Measurements from ENCODE around the gene DLGAP1. TPM values are rescaled to one million over a fixed set of nuclear protein-coding genes. Genes with fewer than 3 reads are reported as not detected.

Gene DLGAP1
- total RNA-seq, 1 donor from 2014 or later = 0.05 TPM

- Histone ChIP-seq H3K27me3 (ENCODE audit: low read depth) (no peaks in the 10 kb centered on the region), H3K27ac (replicated peaks) (no peak overlapping the region), H3K4me3 (no peak overlapping the region), H3K36me3 (no peaks in the 10 kb centered on the region), H3K9me3 (replicated peaks) (peaks cover 22% of the 10 kb centered on the region), H3K4me1 (no peaks in the 10 kb centered on the region)
- DNase-seq = no peak
- TF ChIP-seq CTCF (IDR thresholded peaks at IDR 0.05; ENCODE audit: borderline replicate concordance) = no peak
- intact Hi-C loops (cut with micrococcal nuclease) = no loop called here
Observed at GRCh38 chr18:3979024-3979423, 476.1 kb downstream of the DLGAP1 start.

DNA sequence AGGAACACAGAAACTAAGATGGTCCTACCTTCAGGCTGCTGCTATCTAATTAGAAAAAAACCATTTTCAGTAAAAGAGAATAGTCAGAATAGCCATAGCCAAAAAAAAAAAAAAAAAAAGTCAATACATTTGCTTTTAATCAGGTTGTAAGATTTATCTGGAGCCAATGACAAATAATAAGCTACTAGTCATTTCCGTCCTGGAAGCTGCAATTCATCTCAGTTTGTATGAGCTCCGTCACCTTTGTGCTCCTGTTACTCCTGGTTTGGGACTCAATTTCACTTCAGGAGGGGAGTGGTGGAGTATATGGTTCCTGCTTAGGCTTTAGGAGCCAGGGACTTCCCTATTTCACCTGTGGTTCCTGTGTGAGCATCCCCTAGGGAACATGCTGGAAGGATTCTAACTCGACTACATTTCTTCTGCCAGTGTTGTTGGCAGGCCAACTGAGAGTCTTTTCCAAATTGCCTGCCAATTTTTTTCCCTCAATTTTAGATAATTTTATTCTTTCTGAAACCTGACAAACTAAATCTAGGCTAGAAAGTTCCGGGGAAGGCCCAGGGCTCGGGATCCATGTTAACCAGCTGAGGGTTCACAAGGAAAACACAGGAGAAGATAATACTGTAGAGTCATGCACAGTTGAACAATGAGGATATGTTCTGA is 481.8 kb downstream of the DLGAP1 start:
- TF ChIP-seq CTCF (IDR thresholded peaks at IDR 0.05; ENCODE audit: borderline replicate concordance) = no peak
- DNase-seq = no peak
- Histone ChIP-seq H3K27me3 (ENCODE audit: low read depth) (no peaks in the 10 kb centered on the region), H3K36me3 (no peaks in the 10 kb centered on the region), H3K9me3 (replicated peaks) (peaks cover 2% of the 10 kb centered on the region), H3K27ac (replicated peaks) (no peak overlapping the region), H3K4me3 (no peak overlapping the region), H3K4me1 (peaks cover 4% of the 10 kb centered on the region)
- intact Hi-C loops (cut with micrococcal nuclease) = no loop called here

DNA sequence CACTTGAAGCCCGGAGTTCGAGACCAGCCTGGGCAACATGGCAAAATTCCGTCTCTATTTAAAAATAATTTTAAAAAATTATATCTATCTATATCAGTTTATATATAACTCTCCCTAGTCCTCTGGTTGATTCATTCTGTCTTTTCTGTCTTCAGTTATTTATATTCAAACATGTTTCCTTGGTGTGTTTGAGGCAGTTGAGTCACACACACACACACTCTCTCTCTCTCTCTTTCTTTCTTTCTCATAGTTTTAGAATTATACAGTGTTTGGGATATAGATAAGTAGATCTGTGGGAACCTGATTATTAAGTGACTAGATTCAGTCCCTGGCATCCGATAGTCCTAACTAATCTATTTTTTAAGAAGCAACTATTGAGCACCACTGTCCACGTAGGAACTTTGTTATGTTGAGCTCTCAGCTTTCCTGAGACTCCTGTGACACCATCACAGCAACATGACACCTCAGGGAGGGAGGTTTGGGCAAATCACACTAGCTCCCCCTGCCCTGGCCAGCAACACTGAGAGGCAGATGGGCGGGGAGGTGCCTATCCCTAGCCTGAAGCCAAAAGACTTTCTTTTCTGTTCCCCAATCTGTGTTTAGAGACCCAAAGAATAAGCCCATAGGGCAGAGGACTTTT is 482.7 kb downstream of the DLGAP1 start:
- Histone ChIP-seq H3K27me3 (ENCODE audit: low read depth) (no peaks in the 10 kb centered on the region), H3K4me3 (no peak overlapping the region), H3K36me3 (no peaks in the 10 kb centered on the region), H3K4me1 (peaks cover 10% of the 10 kb centered on the region), H3K9me3 (replicated peaks) (no peaks in the 10 kb centered on the region), H3K27ac (replicated peaks) (no peak overlapping the region)
- DNase-seq = no peak
- TF ChIP-seq CTCF (IDR thresholded peaks at IDR 0.05; ENCODE audit: borderline replicate concordance) = no peak
- intact Hi-C loops (cut with micrococcal nuclease) = no loop called here

- peak; percentile 55 for TF ChIP-seq CTCF (IDR thresholded peaks at IDR 0.05; ENCODE audit: borderline replicate concordance)
- H3K27ac ChIP-seq (replicated peaks) = no peak overlapping the region
- no peaks in the 10 kb centered on the region for H3K36me3 ChIP-seq
- intact Hi-C loops (cut with micrococcal nuclease) = no loop called here
- DNase-seq = no peak
- H3K27me3 ChIP-seq (ENCODE audit: low read depth) = no peaks in the 10 kb centered on the region
- no peak overlapping the region for H3K4me3 ChIP-seq
- H3K4me1 ChIP-seq = peaks cover 21% of the 10 kb centered on the region
- no peaks in the 10 kb centered on the region for H3K9me3 ChIP-seq (replicated peaks)
Observed at GRCh38 chr18:3970929-3971328, 484.2 kb downstream of the DLGAP1 start.

DNA sequence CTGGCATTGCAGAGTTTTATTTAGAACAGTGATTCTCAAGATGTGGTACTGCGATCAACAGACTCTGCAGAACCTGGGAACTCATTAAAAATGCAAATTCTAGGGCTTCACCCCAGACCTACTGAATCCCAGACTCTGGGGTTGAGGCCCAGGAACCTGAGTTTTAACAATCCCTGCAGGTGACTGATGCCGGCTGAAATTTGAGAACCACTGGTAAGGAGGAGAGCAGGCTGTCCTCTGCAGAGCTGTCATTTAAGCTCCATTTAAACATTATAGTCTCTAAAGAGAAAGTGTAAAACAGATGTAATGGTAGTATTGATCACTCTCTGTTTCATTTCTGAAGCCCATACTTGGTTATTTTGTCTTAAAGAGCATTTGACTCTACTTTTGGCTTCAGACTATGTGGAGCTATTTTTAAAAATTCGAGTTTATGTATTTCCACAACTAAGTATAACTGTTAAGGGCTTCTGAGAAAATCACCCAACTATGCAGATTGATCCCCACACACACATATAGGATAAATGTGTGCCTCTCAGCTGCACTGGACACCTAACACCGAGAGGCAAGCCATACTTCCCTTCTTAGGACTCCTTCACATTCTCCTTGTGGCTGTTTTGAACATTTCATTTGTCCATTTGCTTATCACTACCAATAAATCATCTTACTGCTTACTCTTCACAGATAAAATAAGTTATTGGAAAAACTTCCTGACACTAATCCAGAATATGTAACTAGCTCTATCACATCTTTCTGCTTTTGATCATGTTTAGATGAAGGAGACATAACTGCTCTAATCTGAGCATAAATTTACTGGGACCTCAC is 487.5 kb downstream of the DLGAP1 start:
- H3K4me1 ChIP-seq = peaks cover 21% of the 10 kb centered on the region
- H3K36me3 ChIP-seq = no peaks in the 10 kb centered on the region
- intact Hi-C loops (cut with micrococcal nuclease) = no loop called here
- no peak for TF ChIP-seq CTCF (IDR thresholded peaks at IDR 0.05; ENCODE audit: borderline replicate concordance)
- no peak for DNase-seq
- H3K4me3 ChIP-seq = no peak overlapping the region
- no peaks in the 10 kb centered on the region for H3K9me3 ChIP-seq (replicated peaks)
- H3K27me3 ChIP-seq (ENCODE audit: low read depth) = no peaks in the 10 kb centered on the region
- H3K27ac ChIP-seq (replicated peaks) = peak overlapping the region; percentile 24
